Umbilical cord (tissue), 2 donors: ENCODE data around the gene CBR4. TPM values are rescaled to one million over a fixed set of nuclear protein-coding genes. Genes with fewer than 3 reads are reported as not detected.
"Not testable (repeated sequence)": the region's sequence is repeated elsewhere in the genome, so short reads cannot be mapped to it uniquely, and the experiment has no call there.

ENCODE experiments used
- DNase-seq: peaks from one replicate; pipeline ENCODE4 v3.0.0-alpha.2; 2015; ENCODE audit warnings: low spot score
- total RNA-seq: library from RNA; depleted of rRNA; stranded (reverse); fragments of >200 nt; gene quantifications from one replicate; pipeline ENCODE4 v1.2.3, GENCODE V29; 2014; ENCODE audit warnings: low replicate concordance; ENCODE audit not compliant: insufficient read depth

The CBR4 gene
- total RNA-seq, 1 donor from 2014 or later = 30.3 TPM

DNA sequence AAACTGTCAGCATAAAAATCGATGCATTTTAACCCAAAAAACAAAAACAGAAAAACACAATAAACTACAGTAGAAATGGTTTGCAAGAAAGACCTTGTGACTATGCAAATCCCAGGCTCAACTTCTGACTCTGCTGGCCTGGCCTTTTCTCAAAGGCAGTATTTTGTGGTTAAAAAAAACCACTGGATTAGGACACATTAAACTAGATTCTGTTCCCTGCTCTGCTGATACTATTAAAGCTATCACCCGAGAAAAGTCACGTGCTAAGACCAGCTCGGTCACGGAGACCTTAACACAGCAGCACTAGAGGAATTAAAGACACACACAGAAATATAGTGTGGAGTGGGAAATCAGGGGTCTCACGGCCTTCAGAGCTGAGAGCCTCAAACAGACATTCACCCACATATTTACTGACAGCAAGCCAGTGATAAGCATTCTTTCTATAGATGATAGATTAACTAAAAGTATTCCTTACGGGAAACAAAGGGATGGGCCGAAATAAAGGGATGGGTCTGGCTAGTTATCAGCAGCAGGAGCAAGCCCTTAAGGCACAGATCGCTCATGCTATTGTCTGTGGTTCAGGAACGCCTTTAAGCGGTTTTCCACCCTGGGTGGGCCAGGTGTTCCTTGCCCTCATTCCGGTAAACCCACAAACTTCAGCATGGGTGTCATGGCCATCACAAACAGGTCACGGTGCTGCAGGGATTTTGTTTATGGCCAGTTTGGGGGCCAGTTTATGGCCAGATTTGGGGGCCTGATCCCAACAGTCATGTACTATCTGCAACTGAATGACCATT lies 16.1 kb downstream of the CBR4 start:
- peak; percentile 94 for DNase-seq

- DNase-seq = peak; percentile 33
These were observed 17.0 kb downstream of the CBR4 start for GRCh38 chr4:168992952-168993482.

DNA sequence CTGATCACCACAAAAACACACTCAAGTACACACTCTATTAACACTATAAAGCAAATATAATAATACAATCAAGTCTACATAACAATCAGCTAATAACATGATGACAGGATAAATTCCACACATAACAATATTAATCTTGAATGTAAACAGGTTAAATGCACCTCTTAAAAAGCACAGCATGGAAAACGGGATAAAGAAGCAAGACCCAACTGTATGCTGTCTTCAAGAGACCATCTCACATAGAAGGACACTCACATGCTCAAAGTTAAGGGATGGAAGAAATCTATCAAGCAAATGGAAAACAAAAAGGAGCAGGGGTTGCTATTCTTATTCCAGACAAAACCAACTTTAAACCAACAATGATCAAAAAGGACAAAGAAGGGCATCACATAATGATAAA lies 28.1 kb downstream of the CBR4 start:
- no peak for DNase-seq

DNA sequence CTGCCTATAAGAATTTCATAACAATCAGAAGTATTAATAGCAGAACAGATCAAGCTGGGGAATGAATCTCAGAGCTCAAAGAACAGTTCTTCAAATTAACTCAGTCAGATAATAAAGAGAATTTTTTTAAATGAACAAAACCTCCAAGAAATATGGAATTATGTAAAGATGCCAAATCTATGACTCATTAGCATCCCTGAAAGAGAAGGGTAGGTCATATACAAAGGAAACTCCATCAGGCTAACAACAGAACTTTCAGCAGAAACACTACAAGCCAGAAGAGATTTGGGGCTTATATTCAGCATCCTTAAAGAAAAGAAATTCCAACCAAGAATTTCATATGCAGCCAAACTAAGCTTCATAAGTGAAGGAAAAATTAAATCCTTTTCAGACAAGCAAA lies 28.6 kb downstream of the CBR4 start:
- DNase-seq = no peak

GRCh38 chr4:168979338-168979737 lies 30.7 kb downstream of the CBR4 start:
- no peak for DNase-seq

DNA sequence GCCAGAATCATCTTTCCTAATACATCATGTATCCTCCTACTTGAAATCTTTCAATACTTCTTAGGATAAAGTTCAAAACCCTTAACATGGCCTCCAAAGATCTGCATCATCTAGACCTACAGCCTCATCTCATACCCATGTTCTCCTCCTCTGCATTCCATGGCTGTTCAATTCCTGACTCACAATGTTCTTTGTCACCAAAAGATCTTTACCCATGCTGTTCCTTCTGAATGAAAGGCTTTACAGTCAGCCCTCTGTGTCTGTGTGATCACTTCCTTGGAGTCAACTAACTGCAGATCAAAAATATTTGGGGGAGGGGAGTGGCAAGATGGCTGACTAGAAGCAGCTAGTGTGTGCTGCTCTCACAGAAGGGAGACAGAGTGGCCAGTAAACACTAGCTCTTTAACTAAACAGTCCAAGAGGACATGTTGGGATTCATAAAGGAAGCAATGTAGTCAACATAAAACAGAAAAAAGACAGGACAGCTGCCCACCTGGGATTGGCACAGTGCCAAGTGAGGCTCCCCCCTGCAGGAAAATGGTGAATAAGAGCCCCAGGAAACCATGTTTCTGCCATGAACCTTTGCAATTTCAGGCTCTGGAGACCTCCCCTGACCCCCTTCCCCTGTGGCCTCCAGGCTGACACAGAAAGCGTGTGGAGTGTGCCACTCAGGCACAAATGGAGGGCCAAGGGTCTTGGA lies 31.9 kb downstream of the CBR4 start:
- no peak for DNase-seq

DNA sequence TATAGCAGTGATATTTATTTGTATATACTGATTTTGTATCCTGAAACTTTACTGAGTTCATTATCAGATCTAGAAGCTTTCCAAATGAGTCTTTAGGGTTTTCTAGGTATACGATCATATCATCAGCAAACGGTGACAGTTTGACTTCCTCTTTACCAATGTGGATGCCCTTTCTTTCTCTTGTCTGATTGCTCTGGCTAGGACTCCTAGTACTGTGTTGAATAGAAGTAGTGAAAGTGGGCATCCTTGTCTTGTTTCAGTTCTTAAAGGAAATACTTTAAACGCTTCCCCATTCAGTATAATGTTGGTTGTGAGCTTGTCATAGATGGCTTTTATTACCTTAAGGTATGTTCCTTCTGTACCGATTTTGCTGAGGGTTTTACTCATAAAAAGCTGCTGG lies 37.5 kb downstream of the CBR4 start:
- DNase-seq = no peak

GRCh38 chr4:168960716-168961115 lies 49.3 kb downstream of the CBR4 start:
- DNase-seq = no peak

- no peak for DNase-seq
These were observed 54.4 kb downstream of the CBR4 start for GRCh38 chr4:168955674-168956073.

DNA sequence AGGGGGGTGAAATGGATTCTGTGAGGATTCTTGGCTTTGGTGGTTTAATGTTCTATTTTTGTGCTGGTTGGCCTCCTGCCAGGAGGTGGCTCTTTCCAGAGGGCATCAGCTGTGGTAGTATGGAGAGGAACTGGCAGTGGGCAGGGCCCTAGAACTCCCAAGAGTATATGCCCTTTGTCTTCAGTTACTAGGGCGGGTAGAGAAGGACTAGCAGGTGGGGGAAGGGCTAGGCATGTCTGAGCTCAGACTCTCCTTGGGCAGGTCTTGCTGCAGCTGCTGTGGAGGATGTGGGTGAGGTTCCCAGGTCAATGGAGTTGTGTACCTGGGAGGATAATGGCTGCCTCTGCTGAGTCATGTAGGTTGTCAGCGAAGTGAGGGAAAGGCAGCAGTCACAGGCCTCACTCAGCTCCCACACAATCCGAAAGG lies 57.2 kb downstream of the CBR4 start:
- not testable (repeated sequence) for DNase-seq

DNA sequence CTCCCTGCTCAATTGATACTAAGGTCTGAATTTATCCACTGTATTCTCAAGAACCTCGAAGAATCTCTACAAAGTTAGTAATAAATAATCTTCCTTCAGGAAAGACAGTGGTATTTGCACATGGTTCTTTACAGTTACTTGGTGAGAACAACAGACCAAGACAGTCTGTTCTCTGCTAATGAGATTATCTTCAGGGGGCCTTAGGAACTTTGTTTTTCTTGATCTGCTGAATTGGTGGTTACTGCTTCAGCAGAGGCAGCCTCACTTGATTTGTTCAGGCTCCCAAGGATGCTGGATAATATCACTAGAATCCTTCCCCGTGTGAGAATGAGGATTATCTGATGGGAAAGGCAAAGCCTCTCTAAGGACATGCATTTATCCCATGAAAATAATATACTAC lies 64.8 kb downstream of the CBR4 start:
- no peak for DNase-seq

DNA sequence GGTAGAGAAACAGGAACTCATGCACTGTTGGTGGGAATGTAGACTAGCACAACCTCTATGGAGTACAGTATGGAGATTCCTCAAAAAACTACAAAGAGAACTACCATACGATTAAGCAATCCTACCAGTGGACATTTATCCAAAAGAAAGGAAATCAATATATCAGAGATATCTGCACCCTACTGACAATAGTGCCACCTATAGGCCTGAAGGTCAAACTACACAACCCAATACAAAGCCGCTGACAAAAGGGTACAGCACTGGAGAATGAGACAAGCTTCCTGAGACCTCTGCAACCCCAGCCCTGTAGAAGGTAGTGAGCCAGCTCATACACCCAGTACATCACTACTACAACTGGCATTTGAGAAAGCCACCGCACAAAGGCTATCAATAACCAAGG lies 67.1 kb downstream of the CBR4 start:
- DNase-seq = no peak
